Activated naive CD4-positive, alpha-beta T cell treated with anti-CD3 and anti-CD28 coated beads for 36 hours (primary cell): ENCODE measurements around the gene EVA1C. TPM values are rescaled to one million over a fixed set of nuclear protein-coding genes. Genes with fewer than 3 reads are reported as not detected.
"Not testable (repeated sequence)": the region's sequence is repeated elsewhere in the genome, so short reads cannot be mapped to it uniquely, and the experiment has no call there.

ENCODE experiments used
- CTCF ChIA-PET: fragments of 350-600 bp; sonication (Branson Sonifier 250); formaldehyde crosslinking; loops from one replicate; lab custom pipeline; 2021; ENCODE audit warnings: antibody characterized with exemption; lab: Charles Lee
- DNase-seq: peaks from one replicate; pipeline ENCODE4 v3.0.0-alpha.2; 2020
- H3K27ac Mint-ChIP-seq: one replicate; pipeline ENCODE4 v1.8.0; 2021; ENCODE audit warnings: mild to moderate bottlenecking, mixed read lengths
- H3K27me3 Mint-ChIP-seq: one replicate; pipeline ENCODE4 v1.8.0; 2021; ENCODE audit warnings: low read depth, mixed read lengths
- H3K36me3 Mint-ChIP-seq: one replicate; pipeline ENCODE4 v1.8.0; 2021; ENCODE audit warnings: low read depth, mixed read lengths
- H3K4me1 Mint-ChIP-seq: one replicate; pipeline ENCODE4 v1.8.0; 2021; ENCODE audit warnings: low read depth, mixed read lengths
- H3K4me3 Mint-ChIP-seq: one replicate; pipeline ENCODE4 v1.8.0; 2021; ENCODE audit warnings: mild to moderate bottlenecking, moderate library complexity, mixed read lengths
- H3K9me3 Mint-ChIP-seq: one replicate; pipeline ENCODE4 v1.8.0; 2021; ENCODE audit warnings: mixed read lengths
- intact Hi-C: fragments of 100-400 bp; cut with micrococcal nuclease; formaldehyde crosslinking; loops from one replicate; pipeline ENCODE4 v1.15.1; 2023
- total RNA-seq, 2 experiments: library from RNA; stranded (reverse); gene quantifications; one replicate each; pipeline ENCODE4 v1.2.3, GENCODE V29; 2021

EVA1C gene
- total RNA-seq, 2 experiments from 2014 or later, result 5.3 to 5.9 TPM

GRCh38 chr21:32515874-32516273, 103.4 kb downstream of the EVA1C start:
- DNase-seq, result no peak
- H3K27ac Mint-ChIP-seq, result no peak overlapping the region
- no peak overlapping the region for H3K4me3 Mint-ChIP-seq
- H3K9me3 Mint-ChIP-seq, result peaks cover 3% of the 10 kb centered on the region
- H3K27me3 Mint-ChIP-seq, result no peaks in the 10 kb centered on the region
- H3K36me3 Mint-ChIP-seq, result peaks cover 1% of the 10 kb centered on the region
- H3K4me1 Mint-ChIP-seq, result no peaks in the 10 kb centered on the region
- CTCF ChIA-PET, result interaction anchor here (0.6 to 0.7 kb wide), 2 partner anchors 130 to 455 kb away, joined by 3 to 5 read pairs; no protein-coding TSS in a partner anchor
- intact Hi-C loops, result no loop called here

GRCh38 chr21:32516756-32517649, 104.5 kb downstream of the EVA1C start:
- DNase-seq, result no peak
- no peak overlapping the region for H3K27ac Mint-ChIP-seq
- H3K4me3 Mint-ChIP-seq, result no peak overlapping the region
- intact Hi-C loops, result no loop called here
- CTCF ChIA-PET, result no interaction called here
- H3K9me3 Mint-ChIP-seq, result peaks cover 3% of the 10 kb centered on the region
- H3K36me3 Mint-ChIP-seq, result peaks cover 1% of the 10 kb centered on the region
- H3K27me3 Mint-ChIP-seq, result no peaks in the 10 kb centered on the region
- no peaks in the 10 kb centered on the region for H3K4me1 Mint-ChIP-seq

GRCh38 chr21:32519945-32520874, 107.7 kb downstream of the EVA1C start:
- no peak overlapping the region for H3K4me3 Mint-ChIP-seq
- CTCF ChIA-PET, result interaction anchor here (0.7 kb wide), 1 partner anchor 355 kb away, joined by 3 read pairs; no protein-coding TSS in a partner anchor
- no peaks in the 10 kb centered on the region for H3K27me3 Mint-ChIP-seq
- H3K36me3 Mint-ChIP-seq, result peaks cover 1% of the 10 kb centered on the region
- H3K4me1 Mint-ChIP-seq, result no peaks in the 10 kb centered on the region
- intact Hi-C loops, result no loop called here
- H3K27ac Mint-ChIP-seq, result no peak overlapping the region
- DNase-seq, result no peak
- H3K9me3 Mint-ChIP-seq, result peaks cover 3% of the 10 kb centered on the region

GRCh38 chr21:32520875-32521735, 108.6 kb downstream of the EVA1C start:
- Mint-ChIP-seq H3K4me1 (no peaks in the 10 kb centered on the region), H3K27me3 (no peaks in the 10 kb centered on the region), H3K9me3 (peaks cover 3% of the 10 kb centered on the region), H3K4me3 (no peak overlapping the region), H3K36me3 (no peaks in the 10 kb centered on the region), H3K27ac (no peak overlapping the region)
- no peak for DNase-seq
- intact Hi-C loops, result no loop called here
- CTCF ChIA-PET, result interaction anchor here (1.2 kb wide), 1 partner anchor 80 kb away, joined by 3 read pairs; no protein-coding TSS in a partner anchor

- CTCF ChIA-PET, result interaction anchor here (1.2 kb wide), 1 partner anchor 79 kb away, joined by 3 read pairs; no protein-coding TSS in a partner anchor
- DNase-seq, result no peak
- Mint-ChIP-seq H3K9me3 (peaks cover 3% of the 10 kb centered on the region), H3K4me3 (no peak overlapping the region), H3K27ac (no peak overlapping the region), H3K36me3 (no peaks in the 10 kb centered on the region), H3K27me3 (no peaks in the 10 kb centered on the region), H3K4me1 (no peaks in the 10 kb centered on the region)
- intact Hi-C loops, result no loop called here
Measured at GRCh38 chr21:32521736-32522355, 109.3 kb downstream of the EVA1C start.

- Mint-ChIP-seq H3K27me3 (no peaks in the 10 kb centered on the region), H3K4me1 (no peaks in the 10 kb centered on the region), H3K4me3 (no peak overlapping the region), H3K9me3 (no peaks in the 10 kb centered on the region), H3K36me3 (no peaks in the 10 kb centered on the region), H3K27ac (no peak overlapping the region)
- intact Hi-C loops, result no loop called here
- CTCF ChIA-PET, result interaction anchor here (1.1 kb wide), 1 partner anchor 10 kb away, joined by 3 read pairs; no protein-coding TSS in a partner anchor
- no peak for DNase-seq
Measured at GRCh38 chr21:32523463-32523862, 111.0 kb downstream of the EVA1C start.

GRCh38 chr21:32523988-32524719, 111.6 kb downstream of the EVA1C start:
- no peak overlapping the region for H3K4me3 Mint-ChIP-seq
- no peaks in the 10 kb centered on the region for H3K4me1 Mint-ChIP-seq
- intact Hi-C loops, result no loop called here
- CTCF ChIA-PET, result interaction anchor here (1.0 kb wide), 1 partner anchor 10 kb away, joined by 3 read pairs; no protein-coding TSS in a partner anchor
- DNase-seq, result no peak
- H3K9me3 Mint-ChIP-seq, result no peaks in the 10 kb centered on the region
- H3K27me3 Mint-ChIP-seq, result no peaks in the 10 kb centered on the region
- no peak overlapping the region for H3K27ac Mint-ChIP-seq
- no peaks in the 10 kb centered on the region for H3K36me3 Mint-ChIP-seq

- Mint-ChIP-seq H3K4me1 (no peaks in the 10 kb centered on the region), H3K4me3 (no peak overlapping the region), H3K36me3 (no peaks in the 10 kb centered on the region), H3K27ac (no peak overlapping the region), H3K27me3 (no peaks in the 10 kb centered on the region), H3K9me3 (no peaks in the 10 kb centered on the region)
- no peak for DNase-seq
- CTCF ChIA-PET, result no interaction called here
- intact Hi-C loops, result no loop called here
Measured at GRCh38 chr21:32525282-32525681, 112.8 kb downstream of the EVA1C start.

GRCh38 chr21:32529679-32530078, 117.2 kb downstream of the EVA1C start:
- DNase-seq, result no peak
- intact Hi-C loops, result no loop called here
- Mint-ChIP-seq H3K4me1 (no peaks in the 10 kb centered on the region), H3K4me3 (no peak overlapping the region), H3K36me3 (no peaks in the 10 kb centered on the region), H3K27ac (no peak overlapping the region), H3K9me3 (peaks cover 3% of the 10 kb centered on the region), H3K27me3 (no peaks in the 10 kb centered on the region)
- CTCF ChIA-PET, result no interaction called here

GRCh38 chr21:32530809-32531208, 118.3 kb downstream of the EVA1C start:
- intact Hi-C loops, CTCF ChIA-PET: not testable (repeated sequence)

GRCh38 chr21:32531561-32531960, 119.1 kb downstream of the EVA1C start:
- H3K36me3 Mint-ChIP-seq, H3K27me3 Mint-ChIP-seq, H3K4me1 Mint-ChIP-seq, H3K4me3 Mint-ChIP-seq, H3K27ac Mint-ChIP-seq, H3K9me3 Mint-ChIP-seq, CTCF ChIA-PET, DNase-seq, intact Hi-C loops: not testable (repeated sequence)

More at GRCh38 chr21:32530809-32531208, 118.3 kb downstream of the EVA1C start:
- DNase-seq, H3K27me3 Mint-ChIP-seq, H3K4me1 Mint-ChIP-seq, H3K4me3 Mint-ChIP-seq, H3K36me3 Mint-ChIP-seq, H3K27ac Mint-ChIP-seq, H3K9me3 Mint-ChIP-seq: not testable (repeated sequence)
